ENCODE measurements around the gene MYO16.

DNA sequence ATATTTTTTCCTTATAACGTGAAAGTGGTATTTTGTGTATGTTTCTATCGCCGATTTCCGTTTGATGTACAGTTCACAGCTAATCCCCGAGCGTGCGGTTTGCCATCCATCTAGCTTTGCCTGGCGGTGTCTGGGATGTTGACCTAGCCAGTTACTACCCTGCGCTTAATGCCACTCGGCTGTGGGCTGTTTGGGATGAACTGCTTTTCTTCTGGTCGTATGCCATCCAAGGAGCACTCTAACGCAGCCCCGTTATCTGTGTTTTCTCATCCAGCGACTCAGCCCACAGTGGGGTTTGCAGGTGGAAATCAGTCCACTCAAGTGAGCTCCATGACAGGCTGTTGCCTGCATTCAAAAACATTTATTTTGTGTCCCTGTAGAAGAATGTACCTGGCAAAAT lies 512.3 kb downstream of the MYO16 start:
- TF ChIP-seq POLR2A (IDR thresholded peaks at IDR 0.05), result no peak
- TF ChIP-seq, protein P1, sequence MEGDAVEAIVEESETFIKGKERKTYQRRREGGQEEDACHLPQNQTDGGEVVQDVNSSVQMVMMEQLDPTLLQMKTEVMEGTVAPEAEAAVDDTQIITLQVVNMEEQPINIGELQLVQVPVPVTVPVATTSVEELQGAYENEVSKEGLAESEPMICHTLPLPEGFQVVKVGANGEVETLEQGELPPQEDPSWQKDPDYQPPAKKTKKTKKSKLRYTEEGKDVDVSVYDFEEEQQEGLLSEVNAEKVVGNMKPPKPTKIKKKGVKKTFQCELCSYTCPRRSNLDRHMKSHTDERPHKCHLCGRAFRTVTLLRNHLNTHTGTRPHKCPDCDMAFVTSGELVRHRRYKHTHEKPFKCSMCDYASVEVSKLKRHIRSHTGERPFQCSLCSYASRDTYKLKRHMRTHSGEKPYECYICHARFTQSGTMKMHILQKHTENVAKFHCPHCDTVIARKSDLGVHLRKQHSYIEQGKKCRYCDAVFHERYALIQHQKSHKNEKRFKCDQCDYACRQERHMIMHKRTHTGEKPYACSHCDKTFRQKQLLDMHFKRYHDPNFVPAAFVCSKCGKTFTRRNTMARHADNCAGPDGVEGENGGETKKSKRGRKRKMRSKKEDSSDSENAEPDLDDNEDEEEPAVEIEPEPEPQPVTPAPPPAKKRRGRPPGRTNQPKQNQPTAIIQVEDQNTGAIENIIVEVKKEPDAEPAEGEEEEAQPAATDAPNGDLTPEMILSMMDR (IDR thresholded peaks at IDR 0.05), result no peak
- no peak for TF ChIP-seq POLR2AphosphoS5 (IDR thresholded peaks at IDR 0.05)

Data from breast epithelium (tissue), 3 donors.